Activated B cell treated with CpG ODN at 0.5 μM for 24 hours (primary cell): ENCODE results near the gene MYO18A. TPM values are rescaled to one million over a fixed set of nuclear protein-coding genes. Genes with fewer than 3 reads are reported as not detected.
"Not testable (repeated sequence)": the region's sequence is repeated elsewhere in the genome, so short reads cannot be mapped to it uniquely, and the experiment has no call there.

Experiments
- ATAC-seq: fragments of 200-7000 bp; cut with Tn5 transposase; one replicate; pipeline ENCODE4 v1.10.0; 2021; ENCODE audit warnings: low read depth, mild to moderate bottlenecking, moderate library complexity
- CTCF ChIA-PET: fragments of 350-600 bp; sonication (Branson Sonifier 250); formaldehyde crosslinking; loops from one replicate; lab custom pipeline; 2021; ENCODE audit warnings: antibody characterized with exemption; lab: Charles Lee
- POLR2A ChIA-PET: fragments of 350-600 bp; sonication (Branson Sonifier 250); formaldehyde crosslinking; loops from one replicate; lab custom pipeline; 2021; ENCODE audit warnings: antibody characterized with exemption; lab: Charles Lee
- DNase-seq: peaks from one replicate; pipeline ENCODE4 v3.0.0; 2022
- H3K27ac Mint-ChIP-seq: one replicate; pipeline ENCODE4 v1.8.0; 2020; ENCODE audit warnings: mixed read lengths
- H3K27me3 Mint-ChIP-seq: one replicate; pipeline ENCODE4 v1.8.0; 2021; ENCODE audit warnings: mixed read lengths
- H3K36me3 Mint-ChIP-seq: one replicate; pipeline ENCODE4 v1.8.0; 2021; ENCODE audit warnings: low read depth, mixed read lengths
- H3K4me1 Mint-ChIP-seq: one replicate; pipeline ENCODE4 v1.8.0; 2021; ENCODE audit warnings: mixed read lengths
- H3K4me3 Mint-ChIP-seq: one replicate; pipeline ENCODE4 v1.8.0; 2020; ENCODE audit warnings: mild to moderate bottlenecking, mixed read lengths
- H3K9me3 Mint-ChIP-seq: one replicate; pipeline ENCODE4 v1.8.0; 2020; ENCODE audit warnings: mixed read lengths
- intact Hi-C: fragments of 100-400 bp; cut with micrococcal nuclease; formaldehyde crosslinking; loops from one replicate; pipeline ENCODE4 v1.15.1; 2024
- total RNA-seq: library from RNA; stranded (reverse); gene quantifications from 2 replicates; pipeline ENCODE4 v1.2.3, GENCODE V29; 2022
- TF ChIP-seq, protein P1 (sequence below): fragments of 200-600 bp; IDR thresholded peaks from one replicate; pipeline ENCODE4 v1.8.0; 2022; ENCODE audit warnings: antibody characterized with exemption, mild to moderate bottlenecking

The MYO18A gene, protein sequence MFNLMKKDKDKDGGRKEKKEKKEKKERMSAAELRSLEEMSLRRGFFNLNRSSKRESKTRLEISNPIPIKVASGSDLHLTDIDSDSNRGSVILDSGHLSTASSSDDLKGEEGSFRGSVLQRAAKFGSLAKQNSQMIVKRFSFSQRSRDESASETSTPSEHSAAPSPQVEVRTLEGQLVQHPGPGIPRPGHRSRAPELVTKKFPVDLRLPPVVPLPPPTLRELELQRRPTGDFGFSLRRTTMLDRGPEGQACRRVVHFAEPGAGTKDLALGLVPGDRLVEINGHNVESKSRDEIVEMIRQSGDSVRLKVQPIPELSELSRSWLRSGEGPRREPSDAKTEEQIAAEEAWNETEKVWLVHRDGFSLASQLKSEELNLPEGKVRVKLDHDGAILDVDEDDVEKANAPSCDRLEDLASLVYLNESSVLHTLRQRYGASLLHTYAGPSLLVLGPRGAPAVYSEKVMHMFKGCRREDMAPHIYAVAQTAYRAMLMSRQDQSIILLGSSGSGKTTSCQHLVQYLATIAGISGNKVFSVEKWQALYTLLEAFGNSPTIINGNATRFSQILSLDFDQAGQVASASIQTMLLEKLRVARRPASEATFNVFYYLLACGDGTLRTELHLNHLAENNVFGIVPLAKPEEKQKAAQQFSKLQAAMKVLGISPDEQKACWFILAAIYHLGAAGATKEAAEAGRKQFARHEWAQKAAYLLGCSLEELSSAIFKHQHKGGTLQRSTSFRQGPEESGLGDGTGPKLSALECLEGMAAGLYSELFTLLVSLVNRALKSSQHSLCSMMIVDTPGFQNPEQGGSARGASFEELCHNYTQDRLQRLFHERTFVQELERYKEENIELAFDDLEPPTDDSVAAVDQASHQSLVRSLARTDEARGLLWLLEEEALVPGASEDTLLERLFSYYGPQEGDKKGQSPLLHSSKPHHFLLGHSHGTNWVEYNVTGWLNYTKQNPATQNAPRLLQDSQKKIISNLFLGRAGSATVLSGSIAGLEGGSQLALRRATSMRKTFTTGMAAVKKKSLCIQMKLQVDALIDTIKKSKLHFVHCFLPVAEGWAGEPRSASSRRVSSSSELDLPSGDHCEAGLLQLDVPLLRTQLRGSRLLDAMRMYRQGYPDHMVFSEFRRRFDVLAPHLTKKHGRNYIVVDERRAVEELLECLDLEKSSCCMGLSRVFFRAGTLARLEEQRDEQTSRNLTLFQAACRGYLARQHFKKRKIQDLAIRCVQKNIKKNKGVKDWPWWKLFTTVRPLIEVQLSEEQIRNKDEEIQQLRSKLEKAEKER (N-terminal part only)
- 67.8 and 79.8 TPM in 2 replicates for total RNA-seq

DNA sequence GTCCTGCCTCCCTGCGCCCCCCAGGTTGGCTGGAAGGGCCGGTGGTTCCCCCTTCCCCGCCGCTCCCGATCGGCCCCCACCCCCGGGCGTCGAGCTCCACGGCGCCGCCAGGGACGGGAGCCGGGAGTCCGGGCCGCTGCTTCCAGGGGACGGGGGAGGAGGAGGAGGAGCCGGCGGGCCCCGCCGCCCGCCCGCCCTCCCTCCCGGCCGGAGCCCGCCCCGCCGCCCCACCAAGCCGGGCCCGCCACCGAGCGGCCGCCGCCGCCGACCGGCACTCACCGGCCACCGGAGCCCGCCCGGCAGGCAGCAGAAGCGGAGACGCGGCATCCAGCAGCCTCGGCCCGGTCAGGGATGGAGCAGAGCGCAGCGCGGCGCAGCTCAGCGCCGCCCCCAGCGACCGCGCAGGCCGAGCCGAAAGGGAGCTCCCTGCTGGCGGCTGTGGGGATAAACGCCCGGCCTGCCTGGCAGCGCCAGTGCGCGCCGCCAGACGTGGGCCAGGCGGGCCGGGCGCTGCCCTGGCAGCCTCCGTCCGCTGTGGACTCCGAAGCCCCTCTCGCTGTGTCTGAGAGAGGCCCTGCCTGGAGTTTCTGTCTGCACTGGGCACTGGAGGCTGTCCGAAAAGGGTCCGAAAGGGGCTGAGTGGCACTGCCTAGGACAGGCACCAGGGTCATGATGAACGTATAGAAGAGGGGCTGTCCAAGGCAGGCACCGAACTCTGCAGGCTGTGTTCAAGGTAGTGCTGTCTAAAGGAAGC, at the start of gene MYO18A:
MYO18A (minus strand) TSS at position 365 of the 754 bp plus-strand sequence. CDS start 13,458 bp downstream, outside the sequence.
- TF ChIP-seq, protein P1, sequence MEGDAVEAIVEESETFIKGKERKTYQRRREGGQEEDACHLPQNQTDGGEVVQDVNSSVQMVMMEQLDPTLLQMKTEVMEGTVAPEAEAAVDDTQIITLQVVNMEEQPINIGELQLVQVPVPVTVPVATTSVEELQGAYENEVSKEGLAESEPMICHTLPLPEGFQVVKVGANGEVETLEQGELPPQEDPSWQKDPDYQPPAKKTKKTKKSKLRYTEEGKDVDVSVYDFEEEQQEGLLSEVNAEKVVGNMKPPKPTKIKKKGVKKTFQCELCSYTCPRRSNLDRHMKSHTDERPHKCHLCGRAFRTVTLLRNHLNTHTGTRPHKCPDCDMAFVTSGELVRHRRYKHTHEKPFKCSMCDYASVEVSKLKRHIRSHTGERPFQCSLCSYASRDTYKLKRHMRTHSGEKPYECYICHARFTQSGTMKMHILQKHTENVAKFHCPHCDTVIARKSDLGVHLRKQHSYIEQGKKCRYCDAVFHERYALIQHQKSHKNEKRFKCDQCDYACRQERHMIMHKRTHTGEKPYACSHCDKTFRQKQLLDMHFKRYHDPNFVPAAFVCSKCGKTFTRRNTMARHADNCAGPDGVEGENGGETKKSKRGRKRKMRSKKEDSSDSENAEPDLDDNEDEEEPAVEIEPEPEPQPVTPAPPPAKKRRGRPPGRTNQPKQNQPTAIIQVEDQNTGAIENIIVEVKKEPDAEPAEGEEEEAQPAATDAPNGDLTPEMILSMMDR, result no peak
- Mint-ChIP-seq H3K27ac (no peak within 1 kb of the TSS), H3K4me1 (peaks cover 13% of the 10 kb centered on the region), H3K27me3 (peaks cover 9% of the 10 kb centered on the region), H3K4me3 (peak within 1 kb of the TSS; percentile 57), H3K9me3 (no peaks in the 10 kb centered on the region), H3K36me3 (no peaks in the 10 kb centered on the region)
- ChIA-PET POLR2A (interaction anchor here (0.6 to 6.0 kb wide), 9 partner anchors 15 to 197 kb away, joined by 3 to 63 read pairs (median 4); partner anchors contain the start of gene NUFIP2), CTCF (interaction anchor here (0.7 to 11.9 kb wide), 17 partner anchors 9 to 1181 kb away, joined by 3 to 201 read pairs (median 5); no protein-coding TSS in a partner anchor)
- ATAC-seq (peak; percentile 98), DNase-seq (peak; percentile 80)
- intact Hi-C loops, result loop anchor here (1.0 to 2.0 kb wide), 3 partner anchors 31 to 56 kb away; no protein-coding TSS in a partner anchor

DNA sequence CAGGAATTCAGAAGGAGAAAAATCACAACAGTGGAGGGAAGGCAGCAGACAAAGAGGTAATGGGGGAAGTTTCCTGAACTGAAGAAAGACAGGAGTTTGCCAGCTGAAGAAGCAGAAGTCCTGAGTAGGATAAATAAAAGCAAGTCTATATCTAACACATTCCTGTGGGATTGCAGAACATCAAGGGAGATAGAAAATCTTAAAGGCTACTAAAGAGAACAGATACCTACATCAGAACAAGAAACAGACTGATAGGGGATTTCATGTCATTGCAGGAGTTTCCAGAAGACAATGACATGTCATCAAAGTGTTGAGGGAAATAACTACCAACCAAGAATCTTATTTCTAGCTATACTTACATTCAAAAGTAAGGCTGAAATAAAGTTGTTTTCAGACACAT, 45.2 kb upstream of the MYO18A start:
- Mint-ChIP-seq H3K27ac (no peak overlapping the region), H3K36me3 (no peaks in the 10 kb centered on the region), H3K9me3 (no peaks in the 10 kb centered on the region), H3K4me1 (no peaks in the 10 kb centered on the region), H3K4me3 (no peak overlapping the region), H3K27me3 (no peaks in the 10 kb centered on the region)
- intact Hi-C loops, result no loop called here
- ChIA-PET CTCF (no interaction called here), POLR2A (no interaction called here)
- no peak for ATAC-seq
- TF ChIP-seq, protein P1, result no peak
- no peak for DNase-seq

DNA sequence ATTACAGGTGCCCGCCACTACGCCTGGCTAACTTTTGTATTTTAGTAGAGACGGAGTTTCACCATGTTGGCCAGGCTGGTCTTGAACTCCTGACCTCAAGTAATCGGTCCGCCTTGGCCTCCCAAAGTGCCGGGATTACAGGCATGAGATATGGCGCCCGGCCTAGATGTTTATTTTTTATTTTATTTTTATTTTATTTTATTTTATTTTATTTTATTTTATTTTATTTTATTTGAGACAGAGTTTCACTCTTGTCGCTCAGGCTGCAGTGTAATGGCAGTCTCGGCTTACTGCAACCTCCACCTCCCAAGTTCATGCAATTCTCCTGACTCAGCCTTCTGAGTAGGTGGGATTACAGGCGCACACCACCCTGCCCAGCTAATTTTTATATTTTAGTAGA, 41.1 kb upstream of the MYO18A start:
- ATAC-seq, H3K27me3 Mint-ChIP-seq: not testable (repeated sequence)

DNA sequence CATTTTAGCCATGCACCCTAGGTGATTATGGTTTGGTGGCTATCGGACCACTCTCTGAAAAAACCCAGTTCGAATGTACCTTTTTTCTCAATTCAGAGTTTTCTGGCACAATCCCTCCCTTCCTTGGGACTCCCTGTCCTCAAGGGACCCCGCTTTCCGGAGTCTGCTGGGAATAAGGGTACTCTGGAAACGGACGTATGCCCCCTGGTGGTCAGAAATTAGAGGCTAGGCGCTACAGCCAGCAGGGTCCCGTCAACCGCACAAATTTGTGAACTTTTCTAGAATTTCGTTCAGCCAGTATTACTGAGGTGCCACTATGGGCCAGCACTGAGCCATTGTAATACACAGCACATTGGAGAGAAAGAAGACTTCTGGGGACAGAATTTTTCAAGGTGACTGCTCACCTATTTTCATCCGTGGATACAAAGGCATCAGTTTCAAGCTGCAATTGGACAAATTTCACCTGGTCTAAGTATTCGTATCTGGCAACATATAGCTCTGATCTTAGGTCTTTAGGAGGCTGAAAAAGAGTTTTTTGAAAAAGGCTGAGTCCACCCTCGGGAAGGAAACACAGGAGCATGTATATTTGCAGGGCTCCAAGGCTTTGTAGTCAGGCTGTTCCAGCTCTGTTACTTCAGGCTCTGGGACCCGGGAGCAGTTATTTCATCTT, 39.3 kb upstream of the MYO18A start:
- Mint-ChIP-seq H3K27me3 (peaks cover 2% of the 10 kb centered on the region), H3K36me3 (no peaks in the 10 kb centered on the region), H3K9me3 (no peaks in the 10 kb centered on the region), H3K27ac (no peak overlapping the region), H3K4me1 (peaks cover 8% of the 10 kb centered on the region), H3K4me3 (no peak overlapping the region)
- DNase-seq (peak; percentile 52), ATAC-seq (peak; percentile 88)
- TF ChIP-seq, protein P1, result peak; percentile 20
- ChIA-PET CTCF (interaction anchor here (0.8 to 7.0 kb wide), 22 partner anchors 12 to 353 kb away, joined by 3 to 194 read pairs (median 4); partner anchors contain the start of gene MYO18A), POLR2A (interaction anchor here (0.7 to 2.3 kb wide), 4 partner anchors 69 to 492 kb away, joined by 3 to 22 read pairs (median 4); no protein-coding TSS in a partner anchor)
- intact Hi-C loops, result loop anchor here (1.0 to 2.0 kb wide), 5 partner anchors 39 to 103 kb away; partner anchors contain the start of gene MYO18A

More for the DNA sequence above, 41.1 kb upstream of the MYO18A start:
- H3K4me1 Mint-ChIP-seq, H3K9me3 Mint-ChIP-seq, H3K36me3 Mint-ChIP-seq, DNase-seq, H3K4me3 Mint-ChIP-seq, intact Hi-C loops, H3K27ac Mint-ChIP-seq: not testable (repeated sequence)
- CTCF ChIA-PET, result interaction anchor here (0.9 to 7.0 kb wide), 4 partner anchors 42 to 97 kb away, joined by 3 to 194 read pairs (median 8); partner anchors contain the start of gene MYO18A
- POLR2A ChIA-PET, result interaction anchor here (1.1 kb wide), 1 partner anchor 73 kb away, joined by 3 read pairs; no protein-coding TSS in a partner anchor
